Natural killer cell treated with Interleukin-12 subunit alpha and Interleukin-12 subunit beta and Interleukin-15 and Interleukin-18, amount 100 ng/mL, for 72 hours (primary cell): ENCODE data around the gene GPR3. TPM values are rescaled to one million over a fixed set of nuclear protein-coding genes. Genes with fewer than 3 reads are reported as not detected.

Experiments
- ATAC-seq, 2 donors: fragments of 150-1000 bp; cut with Tn5 transposase in 1 of 2; sonication (Bioruptor Pico), chemical (Tn5 transposase) in 1 of 2; 2 replicates each; pipeline ENCODE4 v1.10.0; 2021
- DNase-seq: peaks from one replicate; pipeline ENCODE4 v3.0.0; 2022; ENCODE audit warnings: low spot score
- H3K27ac Mint-ChIP-seq, 2 donors: 1 replicate in 1 of 2; 2 replicates in 1 of 2; pipeline ENCODE4 v1.8.0; 2022; ENCODE audit warnings: mixed read lengths in 2 of 2, mild to moderate bottlenecking in 1 of 2, moderate library complexity in 1 of 2
- H3K27me3 Mint-ChIP-seq, 2 donors: 1 replicate in 1 of 2; 2 replicates in 1 of 2; pipeline ENCODE4 v1.8.0; 2022; ENCODE audit warnings: mixed read lengths in 2 of 2
- H3K36me3 Mint-ChIP-seq: one replicate; pipeline ENCODE4 v1.8.0; 2022; ENCODE audit warnings: mixed read lengths
- H3K4me1 Mint-ChIP-seq, 2 donors: 1 replicate in 1 of 2; 2 replicates in 1 of 2; pipeline ENCODE4 v1.8.0; 2022; ENCODE audit warnings: low read depth in 2 of 2, mixed read lengths in 2 of 2, mild to moderate bottlenecking in 1 of 2
- H3K4me3 Mint-ChIP-seq: one replicate; pipeline ENCODE4 v1.8.0; 2022; ENCODE audit warnings: mixed read lengths
- H3K9me3 Mint-ChIP-seq: 2 replicates; pipeline ENCODE4 v1.8.0; 2022; ENCODE audit warnings: mixed read lengths
- total RNA-seq, 2 donors: library from RNA; stranded (reverse); gene quantifications; one replicate each; pipeline ENCODE4 v1.2.3, GENCODE V29; 2022

GPR3 gene
- total RNA-seq, 2 donors from 2014 or later: 0.64 to 1.1 TPM

- Mint-ChIP-seq H3K9me3 (no peaks in the 10 kb centered on the region), H3K4me3 (peak overlapping the region; percentile 90), H3K36me3 (no peaks in the 10 kb centered on the region), H3K27me3 (no peaks in the 10 kb centered on the region), H3K27ac (peak overlapping the region; percentile 77 to 81), H3K4me1 (peaks cover 27 to 33% of the 10 kb centered on the region in 2 donors)
- DNase-seq (peak; percentile 45), ATAC-seq (peak in 1 of 2 donors; percentile 4)
Measured at GRCh38 chr1:27364696-27365371, 27.6 kb upstream of the GPR3 start.

- DNase-seq (peak; percentile 84), ATAC-seq (peak; percentile 77 to 85)
- H3K4me3 Mint-ChIP-seq: peak overlapping the region; percentile 90
- no peaks in the 10 kb centered on the region for H3K27me3 Mint-ChIP-seq
- peaks cover 23 to 26% of the 10 kb centered on the region in 2 donors for H3K4me1 Mint-ChIP-seq
- no peaks in the 10 kb centered on the region for H3K9me3 Mint-ChIP-seq
- no peaks in the 10 kb centered on the region for H3K36me3 Mint-ChIP-seq
- peak overlapping the region; percentile 77 to 81 for H3K27ac Mint-ChIP-seq
Measured at GRCh38 chr1:27365372-27366112, 26.9 kb upstream of the GPR3 start.

GRCh38 chr1:27366113-27366410 is 26.4 kb upstream of the GPR3 start:
- DNase-seq (peak; percentile 89), ATAC-seq (peak; percentile 80 to 84)
- no peaks in the 10 kb centered on the region for H3K36me3 Mint-ChIP-seq
- peak overlapping the region; percentile 90 for H3K4me3 Mint-ChIP-seq
- peak overlapping the region; percentile 77 to 81 for H3K27ac Mint-ChIP-seq
- no peaks in the 10 kb centered on the region for H3K9me3 Mint-ChIP-seq
- H3K4me1 Mint-ChIP-seq: peaks cover 23 to 25% of the 10 kb centered on the region in 2 donors
- H3K27me3 Mint-ChIP-seq: no peaks in the 10 kb centered on the region

GRCh38 chr1:27366411-27367159 is 25.8 kb upstream of the GPR3 start, which contains the start of gene MAP3K6:
TSS of gene MAP3K6 (minus strand) at chr1:27366961. CDS start at chr1:27366597, 364 bp downstream.
- peak; percentile 63 to 74 for ATAC-seq
- DNase-seq: no peak
- Mint-ChIP-seq H3K4me3 (peak within 1 kb of the TSS; percentile 90), H3K36me3 (no peaks in the 10 kb centered on the region), H3K27me3 (no peaks in the 10 kb centered on the region), H3K4me1 (peaks cover 23 to 25% of the 10 kb centered on the region in 2 donors), H3K27ac (peak within 1 kb of the TSS; percentile 77 to 81), H3K9me3 (no peaks in the 10 kb centered on the region)

GRCh38 chr1:27367160-27367650 is 25.2 kb upstream of the GPR3 start:
- no peaks in the 10 kb centered on the region for H3K9me3 Mint-ChIP-seq
- ATAC-seq (no peak), DNase-seq (no peak)
- H3K4me3 Mint-ChIP-seq: peak overlapping the region; percentile 75
- no peaks in the 10 kb centered on the region for H3K36me3 Mint-ChIP-seq
- no peak overlapping the region for H3K27ac Mint-ChIP-seq
- H3K27me3 Mint-ChIP-seq: no peaks in the 10 kb centered on the region
- peaks cover 23 to 25% of the 10 kb centered on the region in 2 donors for H3K4me1 Mint-ChIP-seq

GRCh38 chr1:27368869-27369582 is 23.4 kb upstream of the GPR3 start:
- DNase-seq (no peak), ATAC-seq (peak in 1 of 2 donors; percentile 34)
- Mint-ChIP-seq H3K27me3 (no peaks in the 10 kb centered on the region), H3K4me1 (peaks cover 23 to 25% of the 10 kb centered on the region in 2 donors), H3K27ac (no peak overlapping the region), H3K9me3 (no peaks in the 10 kb centered on the region), H3K36me3 (no peaks in the 10 kb centered on the region), H3K4me3 (no peak overlapping the region)

- Mint-ChIP-seq H3K9me3 (no peaks in the 10 kb centered on the region), H3K4me3 (no peak overlapping the region), H3K27me3 (peaks cover 0 to 3% of the 10 kb centered on the region in 2 donors), H3K36me3 (no peaks in the 10 kb centered on the region), H3K27ac (no peak overlapping the region), H3K4me1 (peaks cover 3 to 6% of the 10 kb centered on the region in 2 donors)
- ATAC-seq (no peak), DNase-seq (peak; percentile 13)
Measured at GRCh38 chr1:27372022-27372807, 20.2 kb upstream of the GPR3 start.

- ATAC-seq: no peak
- H3K27ac Mint-ChIP-seq: no peak overlapping the region
Measured at GRCh38 chr1:27372808-27373690, 19.4 kb upstream of the GPR3 start.

GRCh38 chr1:27374362-27375086 is 17.9 kb upstream of the GPR3 start, which contains the start of gene FCN3:
TSS of gene FCN3 (minus strand) at chr1:27374824. CDS start at chr1:27374818, 6 bp downstream.
- Mint-ChIP-seq H3K27me3 (peaks cover 0 to 3% of the 10 kb centered on the region in 2 donors), H3K36me3 (no peaks in the 10 kb centered on the region), H3K9me3 (no peaks in the 10 kb centered on the region), H3K27ac (no peak within 1 kb of the TSS), H3K4me1 (no peaks in the 10 kb centered on the region), H3K4me3 (no peak within 1 kb of the TSS)
- peak; percentile 53 for DNase-seq
- ATAC-seq: no peak

More at GRCh38 chr1:27372808-27373690, 19.4 kb upstream of the GPR3 start:
- H3K9me3 Mint-ChIP-seq: no peaks in the 10 kb centered on the region
- H3K4me3 Mint-ChIP-seq: no peak overlapping the region
- DNase-seq: peak; percentile 60
- no peaks in the 10 kb centered on the region for H3K36me3 Mint-ChIP-seq
- peaks cover 0 to 3% of the 10 kb centered on the region in 2 donors for H3K27me3 Mint-ChIP-seq
- peaks cover 3 to 6% of the 10 kb centered on the region in 2 donors for H3K4me1 Mint-ChIP-seq

GRCh38 chr1:27377760-27378495 is 14.5 kb upstream of the GPR3 start:
- Mint-ChIP-seq H3K27me3 (peaks cover 0 to 7% of the 10 kb centered on the region in 2 donors), H3K4me3 (no peak overlapping the region), H3K9me3 (no peaks in the 10 kb centered on the region), H3K36me3 (no peaks in the 10 kb centered on the region), H3K27ac (no peak overlapping the region), H3K4me1 (no peaks in the 10 kb centered on the region)
- DNase-seq: peak; percentile 50
- no peak for ATAC-seq
